Measurements from ENCODE around the gene ATP2B2.

The ATP2B2 gene

DNA sequence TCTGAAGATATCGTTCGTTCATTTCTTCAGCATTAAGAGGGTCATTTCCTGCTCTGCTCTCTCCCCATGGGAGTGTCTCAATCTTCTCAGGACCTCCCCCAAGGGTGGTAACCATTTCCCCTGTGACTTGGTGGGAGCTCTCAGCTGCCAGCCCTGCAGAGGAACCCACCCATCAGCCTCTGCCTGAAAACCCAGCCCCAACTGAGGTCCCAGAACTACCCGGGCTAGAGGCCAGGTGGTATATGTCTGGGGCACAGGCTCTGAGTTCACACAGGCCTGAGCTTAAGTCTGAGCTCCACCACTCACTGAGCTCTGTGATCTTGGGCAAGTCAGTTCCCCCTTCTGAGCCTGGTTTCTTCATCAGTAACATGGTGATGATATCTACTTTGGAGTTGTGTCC lies 10.0 kb upstream of the ATP2B2 start (continued):
- TF ChIP-seq, protein P1, sequence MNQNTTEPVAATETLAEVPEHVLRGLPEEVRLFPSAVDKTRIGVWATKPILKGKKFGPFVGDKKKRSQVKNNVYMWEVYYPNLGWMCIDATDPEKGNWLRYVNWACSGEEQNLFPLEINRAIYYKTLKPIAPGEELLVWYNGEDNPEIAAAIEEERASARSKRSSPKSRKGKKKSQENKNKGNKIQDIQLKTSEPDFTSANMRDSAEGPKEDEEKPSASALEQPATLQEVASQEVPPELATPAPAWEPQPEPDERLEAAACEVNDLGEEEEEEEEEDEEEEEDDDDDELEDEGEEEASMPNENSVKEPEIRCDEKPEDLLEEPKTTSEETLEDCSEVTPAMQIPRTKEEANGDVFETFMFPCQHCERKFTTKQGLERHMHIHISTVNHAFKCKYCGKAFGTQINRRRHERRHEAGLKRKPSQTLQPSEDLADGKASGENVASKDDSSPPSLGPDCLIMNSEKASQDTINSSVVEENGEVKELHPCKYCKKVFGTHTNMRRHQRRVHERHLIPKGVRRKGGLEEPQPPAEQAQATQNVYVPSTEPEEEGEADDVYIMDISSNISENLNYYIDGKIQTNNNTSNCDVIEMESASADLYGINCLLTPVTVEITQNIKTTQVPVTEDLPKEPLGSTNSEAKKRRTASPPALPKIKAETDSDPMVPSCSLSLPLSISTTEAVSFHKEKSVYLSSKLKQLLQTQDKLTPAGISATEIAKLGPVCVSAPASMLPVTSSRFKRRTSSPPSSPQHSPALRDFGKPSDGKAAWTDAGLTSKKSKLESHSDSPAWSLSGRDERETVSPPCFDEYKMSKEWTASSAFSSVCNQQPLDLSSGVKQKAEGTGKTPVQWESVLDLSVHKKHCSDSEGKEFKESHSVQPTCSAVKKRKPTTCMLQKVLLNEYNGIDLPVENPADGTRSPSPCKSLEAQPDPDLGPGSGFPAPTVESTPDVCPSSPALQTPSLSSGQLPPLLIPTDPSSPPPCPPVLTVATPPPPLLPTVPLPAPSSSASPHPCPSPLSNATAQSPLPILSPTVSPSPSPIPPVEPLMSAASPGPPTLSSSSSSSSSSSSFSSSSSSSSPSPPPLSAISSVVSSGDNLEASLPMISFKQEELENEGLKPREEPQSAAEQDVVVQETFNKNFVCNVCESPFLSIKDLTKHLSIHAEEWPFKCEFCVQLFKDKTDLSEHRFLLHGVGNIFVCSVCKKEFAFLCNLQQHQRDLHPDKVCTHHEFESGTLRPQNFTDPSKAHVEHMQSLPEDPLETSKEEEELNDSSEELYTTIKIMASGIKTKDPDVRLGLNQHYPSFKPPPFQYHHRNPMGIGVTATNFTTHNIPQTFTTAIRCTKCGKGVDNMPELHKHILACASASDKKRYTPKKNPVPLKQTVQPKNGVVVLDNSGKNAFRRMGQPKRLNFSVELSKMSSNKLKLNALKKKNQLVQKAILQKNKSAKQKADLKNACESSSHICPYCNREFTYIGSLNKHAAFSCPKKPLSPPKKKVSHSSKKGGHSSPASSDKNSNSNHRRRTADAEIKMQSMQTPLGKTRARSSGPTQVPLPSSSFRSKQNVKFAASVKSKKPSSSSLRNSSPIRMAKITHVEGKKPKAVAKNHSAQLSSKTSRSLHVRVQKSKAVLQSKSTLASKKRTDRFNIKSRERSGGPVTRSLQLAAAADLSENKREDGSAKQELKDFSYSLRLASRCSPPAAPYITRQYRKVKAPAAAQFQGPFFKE (tag by site-specific recombination; IDR thresholded peaks at IDR 0.05; ENCODE audit: borderline replicate concordance), result no peak
- TF ChIP-seq ZNF549 (tag by site-specific recombination; IDR thresholded peaks at IDR 0.05), result no peak
- TF ChIP-seq ZNF391 (tag by site-specific recombination; IDR thresholded peaks at IDR 0.05; ENCODE audit: borderline replicate concordance, low read depth), result no peak
- no peak for TF ChIP-seq ZNF596 (tag by site-specific recombination; IDR thresholded peaks at IDR 0.05)

DNA sequence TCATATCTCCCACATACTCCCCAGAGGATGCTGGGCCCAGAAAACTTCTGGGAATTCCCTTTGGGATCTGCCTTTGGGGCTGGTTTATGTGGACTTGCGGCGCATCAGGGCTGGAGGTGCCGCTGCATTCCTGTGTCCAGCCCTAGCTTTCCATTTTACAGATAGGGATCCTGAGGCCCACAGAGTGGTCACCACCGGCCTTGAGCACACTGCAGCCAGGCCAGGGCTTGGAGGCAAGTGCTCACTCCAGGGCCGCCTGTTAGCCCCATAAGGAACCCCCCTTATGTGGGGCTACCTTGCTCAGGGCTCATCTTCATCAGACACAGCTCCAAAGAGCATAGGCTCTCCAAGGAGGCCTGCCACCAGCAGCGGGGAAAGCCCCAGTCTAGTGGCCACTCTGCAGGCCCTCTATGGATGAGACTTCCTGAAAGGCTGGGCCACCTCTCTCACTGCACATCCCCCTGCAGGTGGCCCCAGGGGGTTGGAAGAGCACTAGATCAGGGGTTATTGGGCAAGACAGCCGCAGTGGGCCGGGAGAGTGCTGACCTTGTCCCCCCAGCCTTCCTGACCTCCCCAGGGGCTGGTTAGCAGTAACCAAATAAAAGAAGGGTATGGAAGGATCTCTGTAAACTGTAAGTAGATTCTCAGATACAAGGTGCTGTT lies 9.2 kb upstream of the ATP2B2 start:
- no peak overlapping the region for H3K27ac ChIP-seq (ENCODE audit: extremely low read depth, low read depth, low read length)
- no peak overlapping the region for H3K4me3 ChIP-seq (ENCODE audit: low read depth, low read length)
- CTCF ChIA-PET, result no interaction called here
- H3K36me3 ChIP-seq (ENCODE audit: control insufficient read depth in 2 of 2, insufficient read depth in 1 of 2, low read length in 2 of 2), result no peaks in the 10 kb centered on the region
- H3K4me1 ChIP-seq (ENCODE audit: control insufficient read depth, insufficient read depth, low read length), result no peaks in the 10 kb centered on the region
- no peak for TF ChIP-seq ZNF529 (tag by site-specific recombination; IDR thresholded peaks at IDR 0.05; ENCODE audit: insufficient replicate concordance)
- no peak for TF ChIP-seq ZNF223 (tag by site-specific recombination; IDR thresholded peaks at IDR 0.05)
- TF ChIP-seq, protein P2, sequence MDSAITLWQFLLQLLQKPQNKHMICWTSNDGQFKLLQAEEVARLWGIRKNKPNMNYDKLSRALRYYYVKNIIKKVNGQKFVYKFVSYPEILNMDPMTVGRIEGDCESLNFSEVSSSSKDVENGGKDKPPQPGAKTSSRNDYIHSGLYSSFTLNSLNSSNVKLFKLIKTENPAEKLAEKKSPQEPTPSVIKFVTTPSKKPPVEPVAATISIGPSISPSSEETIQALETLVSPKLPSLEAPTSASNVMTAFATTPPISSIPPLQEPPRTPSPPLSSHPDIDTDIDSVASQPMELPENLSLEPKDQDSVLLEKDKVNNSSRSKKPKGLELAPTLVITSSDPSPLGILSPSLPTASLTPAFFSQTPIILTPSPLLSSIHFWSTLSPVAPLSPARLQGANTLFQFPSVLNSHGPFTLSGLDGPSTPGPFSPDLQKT (IDR thresholded peaks at IDR 0.05; ENCODE audit: borderline replicate concordance, low read depth, low read length), result no peak
- TF ChIP-seq, protein P3, sequence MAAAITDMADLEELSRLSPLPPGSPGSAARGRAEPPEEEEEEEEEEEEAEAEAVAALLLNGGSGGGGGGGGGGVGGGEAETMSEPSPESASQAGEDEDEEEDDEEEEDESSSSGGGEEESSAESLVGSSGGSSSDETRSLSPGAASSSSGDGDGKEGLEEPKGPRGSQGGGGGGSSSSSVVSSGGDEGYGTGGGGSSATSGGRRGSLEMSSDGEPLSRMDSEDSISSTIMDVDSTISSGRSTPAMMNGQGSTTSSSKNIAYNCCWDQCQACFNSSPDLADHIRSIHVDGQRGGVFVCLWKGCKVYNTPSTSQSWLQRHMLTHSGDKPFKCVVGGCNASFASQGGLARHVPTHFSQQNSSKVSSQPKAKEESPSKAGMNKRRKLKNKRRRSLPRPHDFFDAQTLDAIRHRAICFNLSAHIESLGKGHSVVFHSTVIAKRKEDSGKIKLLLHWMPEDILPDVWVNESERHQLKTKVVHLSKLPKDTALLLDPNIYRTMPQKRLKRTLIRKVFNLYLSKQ (tag by site-specific recombination; IDR thresholded peaks at IDR 0.05; ENCODE audit: borderline replicate concordance), result no peak
- no peak for TF ChIP-seq ZNF830 (tag by site-specific recombination; IDR thresholded peaks at IDR 0.05; ENCODE audit: low read depth)
- no peak for TF ChIP-seq ZNF391 (tag by site-specific recombination; IDR thresholded peaks at IDR 0.05; ENCODE audit: borderline replicate concordance, low read depth)
- TF ChIP-seq ZNF157 (tag by site-specific recombination; IDR thresholded peaks at IDR 0.05), result no peak
- no peak for TF ChIP-seq ZNF843 (tag by site-specific recombination; IDR thresholded peaks at IDR 0.05)
- no peak for TF ChIP-seq ZNF549 (tag by site-specific recombination; IDR thresholded peaks at IDR 0.05)
- no peak for TF ChIP-seq ZNF16 (tag by site-specific recombination; IDR thresholded peaks at IDR 0.05; ENCODE audit: low read depth)
- TF ChIP-seq, protein P1 (tag by site-specific recombination; IDR thresholded peaks at IDR 0.05; ENCODE audit: borderline replicate concordance), result no peak
- TF ChIP-seq ZNF654 (tag by site-specific recombination; IDR thresholded peaks at IDR 0.05; ENCODE audit: low read depth), result no peak
- TF ChIP-seq ZNF335 (tag by site-specific recombination; conservative IDR thresholded peaks at IDR 0.05), result no peak
- TF ChIP-seq, protein P4, sequence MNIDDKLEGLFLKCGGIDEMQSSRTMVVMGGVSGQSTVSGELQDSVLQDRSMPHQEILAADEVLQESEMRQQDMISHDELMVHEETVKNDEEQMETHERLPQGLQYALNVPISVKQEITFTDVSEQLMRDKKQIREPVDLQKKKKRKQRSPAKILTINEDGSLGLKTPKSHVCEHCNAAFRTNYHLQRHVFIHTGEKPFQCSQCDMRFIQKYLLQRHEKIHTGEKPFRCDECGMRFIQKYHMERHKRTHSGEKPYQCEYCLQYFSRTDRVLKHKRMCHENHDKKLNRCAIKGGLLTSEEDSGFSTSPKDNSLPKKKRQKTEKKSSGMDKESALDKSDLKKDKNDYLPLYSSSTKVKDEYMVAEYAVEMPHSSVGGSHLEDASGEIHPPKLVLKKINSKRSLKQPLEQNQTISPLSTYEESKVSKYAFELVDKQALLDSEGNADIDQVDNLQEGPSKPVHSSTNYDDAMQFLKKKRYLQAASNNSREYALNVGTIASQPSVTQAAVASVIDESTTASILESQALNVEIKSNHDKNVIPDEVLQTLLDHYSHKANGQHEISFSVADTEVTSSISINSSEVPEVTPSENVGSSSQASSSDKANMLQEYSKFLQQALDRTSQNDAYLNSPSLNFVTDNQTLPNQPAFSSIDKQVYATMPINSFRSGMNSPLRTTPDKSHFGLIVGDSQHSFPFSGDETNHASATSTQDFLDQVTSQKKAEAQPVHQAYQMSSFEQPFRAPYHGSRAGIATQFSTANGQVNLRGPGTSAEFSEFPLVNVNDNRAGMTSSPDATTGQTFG (tag by site-specific recombination; IDR thresholded peaks at IDR 0.05; ENCODE audit: borderline replicate concordance), result no peak
- no peak for TF ChIP-seq ZNF791 (tag by site-specific recombination; IDR thresholded peaks at IDR 0.05)
- POLR2A ChIA-PET, result no interaction called here
- H3K9me3 ChIP-seq (ENCODE audit: control insufficient read depth, insufficient read depth, low read depth, low read length), result no peaks in the 10 kb centered on the region
